K562 (cell line): ENCODE results near the gene SMIM21.

Experiments
- CTCF ChIP-seq, 3 experiments: IDR thresholded peaks in 2 of 3; conservative IDR thresholded peaks in 1 of 3; 2 replicates each; pipeline ENCODE4 v1.5.1; 2011 to 2012; ENCODE audit warnings: low read length in 3 of 3, mild to moderate bottlenecking in 3 of 3, control low read depth in 2 of 3, improper control_type of control experiment in 1 of 3, inconsistent platforms in 1 of 3, low read depth in 1 of 3, mixed read lengths in 1 of 3, moderate library complexity in 1 of 3; ENCODE audit not compliant: insufficient read depth in 2 of 3
- GABPA ChIP-seq: fragments of 200-800 bp; sonication (Bioruptor generic); conservative IDR thresholded peaks from 2 replicates; pipeline ENCODE4 v1.6.1; 2016; ENCODE audit warnings: low read depth, missing genetic modification characterization, missing compliant biosample characterization
- HMG20B ChIP-seq: fragments of 250-450 bp; sonication (Bioruptor Pico); IDR thresholded peaks from 2 replicates; pipeline ENCODE4 v1.5.0; 2021; ENCODE audit warnings: mild to moderate bottlenecking
- MAFK ChIP-seq: IDR thresholded peaks from 2 replicates; pipeline ENCODE4 v1.6.1; 2011; ENCODE audit warnings: low read length, improper control_type of control experiment
- MTA2 ChIP-seq: fragments of 450-650 bp; IDR thresholded peaks from 2 replicates; pipeline ENCODE4 v1.6.1; 2016; ENCODE audit warnings: low read depth
- POLR2A ChIP-seq: fragments of 450-650 bp; conservative IDR thresholded peaks from 2 replicates; pipeline ENCODE4 v1.6.1; 2016
- POLR2AphosphoS5 ChIP-seq: IDR thresholded peaks from 2 replicates; pipeline ENCODE4 v1.6.1; 2011; ENCODE audit warnings: mild to moderate bottlenecking, low read depth, low read length, moderate library complexity; ENCODE audit not compliant: control insufficient read depth, insufficient read depth
- SMARCA4 ChIP-seq: fragments of 450-650 bp; IDR thresholded peaks from 2 replicates; pipeline ENCODE4 v1.6.1; 2016
- SNIP1 ChIP-seq: fragments of 450-650 bp; IDR thresholded peaks from 2 replicates; pipeline ENCODE4 v1.7.1; 2017; ENCODE audit warnings: low read depth, mild to moderate bottlenecking
- SRSF7 ChIP-seq: fragments of 200-400 bp; formaldehyde crosslinking; optimal IDR thresholded peaks from 2 replicates; pipeline ENCODE3; 2017; ENCODE audit warnings: mild to moderate bottlenecking, low read depth, low read length
- ZBTB7A ChIP-seq: IDR thresholded peaks from 2 replicates; pipeline ENCODE4 v1.6.1; 2011; ENCODE audit warnings: low read depth, mild to moderate bottlenecking, low read length, moderate library complexity, borderline replicate concordance; ENCODE audit not compliant: control insufficient read depth
- ZNF398 ChIP-seq: fragments of 250-450 bp; sonication (Bioruptor Pico); IDR thresholded peaks from 2 replicates; pipeline ENCODE4 v1.8.0; 2021; ENCODE audit warnings: moderate library complexity, mild to moderate bottlenecking, inconsistent platforms

- TF ChIP-seq ZNF398 (CRISPR knock-in tag) (no peak), HMG20B (no peak), GABPA (tag) (no peak), MAFK (no peak), SMARCA4 (no peak), MTA2 (no peak), POLR2AphosphoS5 (no peak), SRSF7 (no peak), POLR2A (no peak), SNIP1 (no peak), ZBTB7A (no peak), CTCF (IDR thresholded peaks at IDR 0.05 in 2 of 3, conservative IDR thresholded peaks at IDR 0.05 in 1 of 3; ENCODE audit: insufficient read depth in 2 of 3, low read depth in 1 of 3, low read length in 3 of 3) (no peak)
These were observed 11.8 kb upstream of the SMIM21 start for GRCh38 chr18:75439348-75439747.
